ENCODE results near the gene KLHL14.

Gene KLHL14

GRCh38 chr18:32696376-32696775, 76.4 kb downstream of the KLHL14 start:
- no peaks in the 10 kb centered on the region for H4K20me1 ChIP-seq
- H3K9ac ChIP-seq = no peak overlapping the region
- peaks cover 6% of the 10 kb centered on the region; the same call in 1 of the 2 replicates for H3K36me3 ChIP-seq
- peaks cover 7% of the 10 kb centered on the region for H3K4me1 ChIP-seq
- H3K27ac ChIP-seq = no peak overlapping the region
- TF ChIP-seq Cebpa-rat (IDR thresholded peaks at IDR 0.05) = no peak
- no peak overlapping the region for H3K4me3 ChIP-seq
- H3K9me3 ChIP-seq = no peaks in the 10 kb centered on the region
- H3K4me2 ChIP-seq = no peak overlapping the region
- H3K27me3 ChIP-seq = no peaks in the 10 kb centered on the region; the same call in 1 of the 2 replicates

GRCh38 chr18:32695534-32695933, 77.3 kb downstream of the KLHL14 start:
- Histone ChIP-seq H4K20me1 (no peaks in the 10 kb centered on the region), H3K9ac (no peak overlapping the region), H3K4me1 (peaks cover 7% of the 10 kb centered on the region), H3K36me3 (peaks cover 6% of the 10 kb centered on the region; the same call in 1 of the 2 replicates), H3K4me2 (peak overlapping the region; percentile 43; the same call in 1 of the 2 replicates), H3K27ac (no peak overlapping the region), H3K27me3 (no peaks in the 10 kb centered on the region; the same call in 1 of the 2 replicates), H3K9me3 (no peaks in the 10 kb centered on the region), H3K4me3 (no peak overlapping the region)
- no peak for TF ChIP-seq Cebpa-rat (IDR thresholded peaks at IDR 0.05)

- no peak overlapping the region for H3K9ac ChIP-seq
- peaks cover 6% of the 10 kb centered on the region; the same call in 1 of the 2 replicates for H3K36me3 ChIP-seq
- no peak overlapping the region for H3K27ac ChIP-seq
- H3K9me3 ChIP-seq = no peaks in the 10 kb centered on the region
- no peaks in the 10 kb centered on the region for H4K20me1 ChIP-seq
- H3K4me3 ChIP-seq = no peak overlapping the region
- no peak for TF ChIP-seq Cebpa-rat (IDR thresholded peaks at IDR 0.05)
- no peaks in the 10 kb centered on the region for H3K27me3 ChIP-seq
- H3K4me1 ChIP-seq = no peaks in the 10 kb centered on the region
- H3K4me2 ChIP-seq = no peak overlapping the region
Observed at GRCh38 chr18:32688821-32689220, 84.0 kb downstream of the KLHL14 start.

GRCh38 chr18:32684940-32685339, 87.9 kb downstream of the KLHL14 start:
- H3K9ac ChIP-seq = no peak overlapping the region
- H3K4me2 ChIP-seq = no peak overlapping the region
- H3K4me3 ChIP-seq = no peak overlapping the region
- no peak for TF ChIP-seq Cebpa-rat (IDR thresholded peaks at IDR 0.05)
- no peaks in the 10 kb centered on the region for H3K9me3 ChIP-seq
- no peaks in the 10 kb centered on the region for H3K4me1 ChIP-seq
- no peaks in the 10 kb centered on the region for H3K27me3 ChIP-seq
- H3K27ac ChIP-seq = no peak overlapping the region
- H4K20me1 ChIP-seq = no peaks in the 10 kb centered on the region
- H3K36me3 ChIP-seq = no peaks in the 10 kb centered on the region

GRCh38 chr18:32684096-32684495, 88.7 kb downstream of the KLHL14 start:
- Histone ChIP-seq H3K36me3 (no peaks in the 10 kb centered on the region), H4K20me1 (no peaks in the 10 kb centered on the region), H3K4me1 (no peaks in the 10 kb centered on the region), H3K4me2 (no peak overlapping the region), H3K27me3 (no peaks in the 10 kb centered on the region), H3K27ac (no peak overlapping the region), H3K9ac (no peak overlapping the region), H3K9me3 (no peaks in the 10 kb centered on the region), H3K4me3 (no peak overlapping the region)
- TF ChIP-seq Cebpa-rat (IDR thresholded peaks at IDR 0.05) = no peak

GRCh38 chr18:32683044-32683443, 89.8 kb downstream of the KLHL14 start:
- Histone ChIP-seq H3K4me3 (no peak overlapping the region), H3K27me3 (no peaks in the 10 kb centered on the region), H3K4me2 (no peak overlapping the region), H3K9ac (no peak overlapping the region), H3K27ac (no peak overlapping the region), H3K36me3 (no peaks in the 10 kb centered on the region), H3K4me1 (no peaks in the 10 kb centered on the region), H3K9me3 (no peaks in the 10 kb centered on the region), H4K20me1 (no peaks in the 10 kb centered on the region)
- TF ChIP-seq Cebpa-rat (IDR thresholded peaks at IDR 0.05) = no peak

GRCh38 chr18:32677578-32677977, 95.2 kb downstream of the KLHL14 start:
- peaks cover 11% of the 10 kb centered on the region for H3K36me3 ChIP-seq
- no peak overlapping the region for H3K27ac ChIP-seq
- H3K4me2 ChIP-seq = no peak overlapping the region
- no peaks in the 10 kb centered on the region for H3K27me3 ChIP-seq
- H3K9me3 ChIP-seq = no peaks in the 10 kb centered on the region
- H3K4me1 ChIP-seq = no peaks in the 10 kb centered on the region
- no peak for TF ChIP-seq Cebpa-rat (IDR thresholded peaks at IDR 0.05)
- H3K4me3 ChIP-seq = no peak overlapping the region
- no peaks in the 10 kb centered on the region for H4K20me1 ChIP-seq
- H3K9ac ChIP-seq = no peak overlapping the region

- H3K36me3 ChIP-seq = peaks cover 11% of the 10 kb centered on the region
- H3K9me3 ChIP-seq = no peaks in the 10 kb centered on the region; the same call in 1 of the 2 replicates
- no peak overlapping the region for H3K4me2 ChIP-seq
- peaks cover 3% of the 10 kb centered on the region for H3K4me1 ChIP-seq
- no peak for TF ChIP-seq Cebpa-rat (IDR thresholded peaks at IDR 0.05)
- no peak overlapping the region for H3K9ac ChIP-seq
- H4K20me1 ChIP-seq = no peaks in the 10 kb centered on the region
- H3K27ac ChIP-seq = no peak overlapping the region
- H3K4me3 ChIP-seq = no peak overlapping the region
- no peaks in the 10 kb centered on the region for H3K27me3 ChIP-seq
Observed at GRCh38 chr18:32674491-32674890, 98.3 kb downstream of the KLHL14 start.

- no peak overlapping the region for H3K9ac ChIP-seq
- H3K36me3 ChIP-seq = peaks cover 11% of the 10 kb centered on the region
- no peak overlapping the region for H3K4me3 ChIP-seq
- H3K9me3 ChIP-seq = no peaks in the 10 kb centered on the region; the same call in 1 of the 2 replicates
- no peaks in the 10 kb centered on the region for H3K27me3 ChIP-seq
- peaks cover 15% of the 10 kb centered on the region for H3K4me1 ChIP-seq
- no peaks in the 10 kb centered on the region for H4K20me1 ChIP-seq
- no peak for TF ChIP-seq Cebpa-rat (IDR thresholded peaks at IDR 0.05)
- H3K27ac ChIP-seq = no peak overlapping the region
- H3K4me2 ChIP-seq = no peak overlapping the region
Observed at GRCh38 chr18:32672398-32672797, 100.4 kb downstream of the KLHL14 start.

- Histone ChIP-seq H3K4me3 (no peak overlapping the region), H3K36me3 (peaks cover 6% of the 10 kb centered on the region; the same call in 1 of the 2 replicates), H3K27ac (no peak overlapping the region), H3K4me1 (peaks cover 15% of the 10 kb centered on the region), H3K9ac (no peak overlapping the region), H3K4me2 (no peak overlapping the region), H3K9me3 (no peaks in the 10 kb centered on the region; the same call in 1 of the 2 replicates), H3K27me3 (no peaks in the 10 kb centered on the region), H4K20me1 (no peaks in the 10 kb centered on the region)
- TF ChIP-seq Cebpa-rat (IDR thresholded peaks at IDR 0.05) = no peak
Observed at GRCh38 chr18:32670727-32671126, 102.1 kb downstream of the KLHL14 start.

All from BLaER1 (cell line).